GM06990 (cell line): ENCODE data around the gene CACNA1D.

Experiments
- DNase-seq: peaks from one replicate; pipeline ENCODE4 v3.0.0-alpha.2; 2011; ENCODE audit not compliant: insufficient read length; ENCODE audit errors: extremely low read depth
- H3K27me3 ChIP-seq: replicated peaks from 2 replicates; pipeline ENCODE4 v1.6.0; 2011; ENCODE audit warnings: low read length; ENCODE audit not compliant: control insufficient read depth, insufficient read depth
- H3K36me3 ChIP-seq: 2 replicates; pipeline ENCODE4 v1.5.1; 2011; ENCODE audit warnings: low read length; ENCODE audit not compliant: control insufficient read depth, insufficient read depth
- H3K4me3 ChIP-seq: replicated peaks from 2 replicates; pipeline ENCODE4 v1.5.1; 2011; ENCODE audit warnings: low read depth, mild to moderate bottlenecking, control low read depth, low read length
- TF ChIP-seq, protein P1 (sequence below): IDR thresholded peaks from 2 replicates; pipeline ENCODE4 v1.5.1; 2011; ENCODE audit warnings: low read length, control low read depth, mild to moderate bottlenecking, inconsistent platforms; ENCODE audit not compliant: insufficient read depth, poor library complexity, severe bottlenecking

Gene CACNA1D

DNA sequence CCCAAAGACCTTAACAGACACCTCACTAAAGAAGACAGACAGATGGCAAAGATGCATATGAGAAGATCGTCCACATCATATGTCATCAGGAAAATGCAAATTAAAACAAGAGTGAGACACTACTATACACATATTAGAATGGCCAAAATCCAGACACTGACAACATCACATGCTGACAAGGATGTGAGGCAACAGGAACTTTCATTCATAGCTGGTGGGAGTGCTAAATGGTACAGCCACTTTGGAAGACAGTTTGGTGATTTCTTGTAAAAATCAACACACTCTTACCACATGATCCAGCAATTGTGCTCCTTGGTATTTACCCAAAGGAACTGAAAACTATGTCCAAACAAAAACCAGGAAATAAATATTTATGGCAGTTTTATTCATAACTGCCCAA, 334.2 kb downstream of the CACNA1D start:
- TF ChIP-seq, protein P1, sequence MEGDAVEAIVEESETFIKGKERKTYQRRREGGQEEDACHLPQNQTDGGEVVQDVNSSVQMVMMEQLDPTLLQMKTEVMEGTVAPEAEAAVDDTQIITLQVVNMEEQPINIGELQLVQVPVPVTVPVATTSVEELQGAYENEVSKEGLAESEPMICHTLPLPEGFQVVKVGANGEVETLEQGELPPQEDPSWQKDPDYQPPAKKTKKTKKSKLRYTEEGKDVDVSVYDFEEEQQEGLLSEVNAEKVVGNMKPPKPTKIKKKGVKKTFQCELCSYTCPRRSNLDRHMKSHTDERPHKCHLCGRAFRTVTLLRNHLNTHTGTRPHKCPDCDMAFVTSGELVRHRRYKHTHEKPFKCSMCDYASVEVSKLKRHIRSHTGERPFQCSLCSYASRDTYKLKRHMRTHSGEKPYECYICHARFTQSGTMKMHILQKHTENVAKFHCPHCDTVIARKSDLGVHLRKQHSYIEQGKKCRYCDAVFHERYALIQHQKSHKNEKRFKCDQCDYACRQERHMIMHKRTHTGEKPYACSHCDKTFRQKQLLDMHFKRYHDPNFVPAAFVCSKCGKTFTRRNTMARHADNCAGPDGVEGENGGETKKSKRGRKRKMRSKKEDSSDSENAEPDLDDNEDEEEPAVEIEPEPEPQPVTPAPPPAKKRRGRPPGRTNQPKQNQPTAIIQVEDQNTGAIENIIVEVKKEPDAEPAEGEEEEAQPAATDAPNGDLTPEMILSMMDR: no peak
- no peaks in the 10 kb centered on the region for H3K27me3 ChIP-seq
- H3K36me3 ChIP-seq: no peaks in the 10 kb centered on the region

DNA sequence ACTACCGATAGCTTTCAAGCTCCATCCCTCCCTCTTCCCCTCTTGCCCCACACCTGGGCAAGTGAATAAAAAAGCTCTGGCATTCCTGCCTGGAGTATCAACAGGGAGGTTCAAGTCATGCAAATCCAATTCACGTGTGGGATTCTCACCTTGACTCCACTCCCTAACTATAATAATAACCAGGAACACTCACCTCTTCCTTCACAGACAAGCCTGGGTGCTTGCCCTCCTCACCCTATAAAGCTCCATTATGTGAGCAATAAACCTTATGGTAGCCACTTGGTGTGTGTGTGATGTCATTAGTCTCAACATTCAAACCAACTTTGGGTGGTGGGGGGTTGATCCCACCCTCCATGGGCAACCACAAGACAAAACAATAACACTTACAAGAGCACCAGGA, 335.2 kb downstream of the CACNA1D start:
- DNase-seq: no peak
- H3K36me3 ChIP-seq: no peaks in the 10 kb centered on the region
- no peaks in the 10 kb centered on the region for H3K27me3 ChIP-seq
- H3K4me3 ChIP-seq: no peak overlapping the region
- TF ChIP-seq, protein P1: no peak

More for the DNA sequence above, 334.2 kb downstream of the CACNA1D start:
- no peak for DNase-seq
- no peak overlapping the region for H3K4me3 ChIP-seq

DNA sequence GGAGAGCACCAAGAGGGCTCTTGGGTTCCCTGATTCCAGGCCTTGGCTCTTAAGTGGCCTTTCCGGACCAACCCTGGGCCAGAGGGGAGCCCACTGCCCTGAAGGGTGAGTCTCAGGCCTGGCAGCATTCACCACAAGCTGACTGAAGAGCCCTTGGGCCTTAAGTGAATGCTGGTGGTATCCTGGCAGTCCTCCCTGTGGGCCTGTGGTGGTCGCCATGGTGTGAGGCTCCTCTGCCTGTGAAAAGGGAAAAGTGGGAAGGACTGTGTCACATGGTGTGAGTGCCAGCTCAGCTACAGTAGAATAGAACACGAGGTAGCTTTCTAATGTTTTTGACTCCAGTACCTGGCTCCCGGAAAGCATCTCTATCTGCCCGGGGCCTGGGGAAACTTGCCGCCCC, 336.5 kb downstream of the CACNA1D start:
- Histone ChIP-seq H3K4me3 (no peak overlapping the region), H3K27me3 (no peaks in the 10 kb centered on the region), H3K36me3 (no peaks in the 10 kb centered on the region)
- TF ChIP-seq, protein P1: no peak
- DNase-seq: no peak

DNA sequence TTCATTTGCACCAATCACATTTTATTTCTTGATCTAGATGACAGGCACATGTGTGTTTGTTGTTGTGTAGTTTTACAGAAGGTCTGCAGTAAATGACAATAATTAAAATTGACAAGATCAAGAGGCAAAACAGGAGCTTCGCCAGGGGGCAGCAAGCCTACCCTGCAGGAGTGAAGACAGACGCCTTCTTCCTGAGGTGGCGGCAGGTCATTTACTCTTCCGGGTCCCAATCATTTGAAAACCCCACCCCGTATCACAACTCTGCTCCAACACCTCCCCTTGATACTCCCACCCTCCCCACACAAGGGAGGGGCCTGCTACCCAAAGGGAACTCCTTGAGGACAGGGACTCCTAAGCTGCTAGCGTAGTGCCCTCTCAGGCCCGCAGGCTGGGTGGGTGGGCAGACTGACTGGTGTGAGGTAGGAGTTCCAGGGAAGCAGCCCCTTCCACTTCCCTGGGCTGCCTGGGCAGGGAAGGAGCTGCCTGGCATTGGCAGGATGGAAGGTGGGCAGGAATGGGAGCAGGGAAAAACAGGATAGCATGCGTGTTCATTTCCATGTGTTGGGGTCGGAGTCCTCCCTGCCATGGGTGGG, 338.7 kb downstream of the CACNA1D start:
- no peaks in the 10 kb centered on the region for H3K27me3 ChIP-seq
- TF ChIP-seq, protein P1: no peak
- H3K36me3 ChIP-seq: no peaks in the 10 kb centered on the region
- no peak for DNase-seq
- no peak overlapping the region for H3K4me3 ChIP-seq

DNA sequence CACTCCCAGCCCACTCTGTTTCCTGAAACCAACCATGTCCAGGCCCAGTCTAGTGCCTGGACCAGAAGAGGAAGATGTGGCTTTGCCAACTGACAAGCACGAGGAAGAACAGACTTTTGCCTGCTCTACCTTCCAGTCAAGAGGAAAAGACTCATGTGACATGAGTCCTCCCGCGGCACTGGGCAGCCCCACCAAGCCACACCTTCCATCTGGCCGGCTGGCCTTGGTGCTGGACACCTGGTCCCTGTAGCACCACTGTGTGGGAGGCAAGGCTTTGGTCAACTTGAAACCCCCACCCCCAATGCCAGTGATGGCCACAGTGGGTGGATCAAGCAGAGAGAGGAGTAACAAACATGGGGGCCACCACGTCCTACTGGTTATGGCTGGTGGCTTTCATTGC, 339.3 kb downstream of the CACNA1D start:
- TF ChIP-seq, protein P1: no peak

DNA sequence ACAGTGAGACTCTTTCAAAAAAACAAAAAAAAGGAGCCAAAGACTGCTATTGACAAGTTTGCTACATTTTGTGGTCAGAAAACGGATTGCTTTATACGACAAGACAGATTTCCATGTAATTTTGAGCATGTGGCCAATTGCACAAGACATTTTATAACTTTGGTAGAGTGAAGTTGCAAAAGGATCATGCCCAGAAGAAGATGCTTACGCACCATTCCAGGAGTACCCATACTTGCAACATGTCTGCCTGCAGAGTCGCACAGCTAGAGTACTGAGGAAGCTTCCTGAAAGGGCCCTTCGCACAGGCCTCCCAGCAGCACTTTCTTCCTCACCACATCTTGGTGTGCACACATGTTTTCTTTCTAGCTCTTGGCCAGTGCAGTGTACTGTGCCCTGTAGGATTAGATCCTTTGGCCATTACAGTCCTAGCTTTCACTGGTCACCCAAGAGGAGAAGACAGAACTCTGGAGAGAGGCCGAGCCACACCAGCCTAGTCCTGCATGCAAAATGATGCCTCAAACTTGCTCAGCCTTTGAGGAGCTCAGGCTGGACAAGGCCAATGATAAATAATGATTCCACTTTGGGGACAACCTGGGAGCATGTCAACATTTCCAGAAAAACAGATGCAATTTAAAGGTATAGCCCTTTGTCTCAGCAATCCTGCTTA, 340.2 kb downstream of the CACNA1D start:
- DNase-seq: no peak

More for the DNA sequence above, 339.3 kb downstream of the CACNA1D start:
- no peak for DNase-seq
- Histone ChIP-seq H3K27me3 (no peaks in the 10 kb centered on the region), H3K4me3 (no peak overlapping the region), H3K36me3 (no peaks in the 10 kb centered on the region)

More for the DNA sequence above, 340.2 kb downstream of the CACNA1D start:
- Histone ChIP-seq H3K4me3 (no peak overlapping the region), H3K36me3 (no peaks in the 10 kb centered on the region), H3K27me3 (no peaks in the 10 kb centered on the region)
- TF ChIP-seq, protein P1: no peak
